Ishikawa (cell line): ENCODE data around the gene ARHGAP32.

Source experiments
- EGR1 ChIP-seq: IDR thresholded peaks from 2 replicates; pipeline ENCODE4 v1.6.1; 2012
- RAD21 ChIP-seq: IDR thresholded peaks from 2 replicates; pipeline ENCODE4 v1.6.1; 2012; ENCODE audit warnings: low read depth
- REST ChIP-seq: IDR thresholded peaks from 2 replicates; pipeline ENCODE4 v1.6.1; 2012; ENCODE audit warnings: low read depth, mild to moderate bottlenecking

DNA sequence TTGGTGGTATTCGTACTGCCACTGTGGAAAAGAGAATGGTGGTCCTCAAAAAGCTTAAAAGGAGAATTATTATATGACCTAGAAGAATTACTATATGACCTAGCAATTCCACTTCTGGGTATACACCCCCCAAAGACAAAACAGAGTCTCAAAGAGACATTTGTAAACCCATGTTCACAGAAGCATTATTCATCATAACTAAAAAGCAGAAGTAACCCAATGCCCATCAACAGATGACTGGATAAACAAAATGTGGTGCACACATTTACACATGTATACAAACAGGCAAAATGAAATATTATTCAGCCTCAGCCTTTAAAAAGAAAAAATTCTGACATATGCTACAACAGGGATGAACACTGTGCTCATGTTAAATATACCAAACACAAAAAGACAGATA lies 89.4 kb downstream of the ARHGAP32 start:
- no peak for TF ChIP-seq EGR1
- TF ChIP-seq RAD21: no peak
- TF ChIP-seq REST: no peak
